ENCODE results near the gene PRIMA1. TPM values are rescaled to one million over a fixed set of nuclear protein-coding genes. Genes with fewer than 3 reads are reported as not detected.
A peak's percentile ranks its signal among the peaks of the same experiment; 100 is the strongest.

Gene PRIMA1
- total RNA-seq, 6 experiments from 2014 or later: 0.31 to 0.95 (median 0.43) TPM; not detected in 2

GRCh38 chr14:93753647-93754046 is 34.6 kb downstream of the PRIMA1 start:
- no peaks in the 10 kb centered on the region for H3K36me3 ChIP-seq
- TF ChIP-seq, protein P1, sequence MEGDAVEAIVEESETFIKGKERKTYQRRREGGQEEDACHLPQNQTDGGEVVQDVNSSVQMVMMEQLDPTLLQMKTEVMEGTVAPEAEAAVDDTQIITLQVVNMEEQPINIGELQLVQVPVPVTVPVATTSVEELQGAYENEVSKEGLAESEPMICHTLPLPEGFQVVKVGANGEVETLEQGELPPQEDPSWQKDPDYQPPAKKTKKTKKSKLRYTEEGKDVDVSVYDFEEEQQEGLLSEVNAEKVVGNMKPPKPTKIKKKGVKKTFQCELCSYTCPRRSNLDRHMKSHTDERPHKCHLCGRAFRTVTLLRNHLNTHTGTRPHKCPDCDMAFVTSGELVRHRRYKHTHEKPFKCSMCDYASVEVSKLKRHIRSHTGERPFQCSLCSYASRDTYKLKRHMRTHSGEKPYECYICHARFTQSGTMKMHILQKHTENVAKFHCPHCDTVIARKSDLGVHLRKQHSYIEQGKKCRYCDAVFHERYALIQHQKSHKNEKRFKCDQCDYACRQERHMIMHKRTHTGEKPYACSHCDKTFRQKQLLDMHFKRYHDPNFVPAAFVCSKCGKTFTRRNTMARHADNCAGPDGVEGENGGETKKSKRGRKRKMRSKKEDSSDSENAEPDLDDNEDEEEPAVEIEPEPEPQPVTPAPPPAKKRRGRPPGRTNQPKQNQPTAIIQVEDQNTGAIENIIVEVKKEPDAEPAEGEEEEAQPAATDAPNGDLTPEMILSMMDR (IDR thresholded peaks at IDR 0.05): no peak
- TF ChIP-seq POLR2A (IDR thresholded peaks at IDR 0.05): no peak
- no peak for DNase-seq
- no peaks in the 10 kb centered on the region for H3K27me3 ChIP-seq
- ATAC-seq: no peak
- WGBS (ENCODE audit: insufficient coverage, low coverage, low lambda C conversion rate, missing lambda C conversion rate): 81% methylated on average over 6 of the region's 8 CpGs
- no peak overlapping the region for H3K27ac ChIP-seq
- no peaks in the 10 kb centered on the region for H3K4me1 ChIP-seq
- H3K4me3 ChIP-seq: no peak overlapping the region
- intact Hi-C loops (cut with DNase I): no loop called here
- no peaks in the 10 kb centered on the region for H3K9me3 ChIP-seq

DNA sequence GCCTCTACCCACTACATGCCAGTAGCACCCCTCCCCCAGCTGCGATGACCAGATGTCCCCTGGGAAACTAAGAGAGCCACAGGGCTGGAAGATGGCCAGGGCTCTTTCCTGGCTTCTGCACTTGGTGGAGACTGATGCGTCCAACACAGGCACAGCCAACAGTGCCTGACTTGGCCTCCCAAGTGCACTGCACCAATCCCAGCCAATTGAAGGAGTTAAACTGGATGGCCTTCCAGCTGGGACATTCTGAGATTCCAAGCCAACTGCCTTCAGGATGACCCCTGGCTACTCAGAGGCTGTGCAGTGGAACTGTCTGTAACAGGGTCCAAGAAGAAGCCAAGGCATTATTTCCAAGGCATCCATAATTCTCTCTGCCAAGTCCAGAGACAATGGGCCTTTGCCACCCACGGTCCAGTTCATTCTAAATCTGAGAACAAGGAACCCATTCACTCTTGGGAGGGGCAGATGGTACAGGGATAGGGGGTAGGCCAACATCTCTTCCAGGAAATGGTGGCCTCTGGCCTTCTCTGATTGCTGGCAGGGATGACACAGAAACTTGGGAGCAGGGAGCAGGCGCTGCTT is 35.2 kb downstream of the PRIMA1 start:
- DNase-seq (no peak), ATAC-seq (peak in 1 of 4 donors; percentile 37)
- 0% methylated on average over 1 of the region's 4 CpGs for WGBS (ENCODE audit: insufficient coverage, low coverage, low lambda C conversion rate, missing lambda C conversion rate)
- Histone ChIP-seq H3K9me3 (no peaks in the 10 kb centered on the region), H3K4me3 (no peak overlapping the region), H3K36me3 (no peaks in the 10 kb centered on the region), H3K4me1 (no peaks in the 10 kb centered on the region), H3K27me3 (no peaks in the 10 kb centered on the region), H3K27ac (no peak overlapping the region)
- intact Hi-C loops (cut with DNase I): no loop called here
- TF ChIP-seq POLR2A (IDR thresholded peaks at IDR 0.05): no peak
- TF ChIP-seq, protein P1 (IDR thresholded peaks at IDR 0.05): no peak

GRCh38 chr14:93751946-93752655 is 36.2 kb downstream of the PRIMA1 start:
- no peaks in the 10 kb centered on the region for H3K27me3 ChIP-seq
- no peak for TF ChIP-seq POLR2A (IDR thresholded peaks at IDR 0.05)

DNA sequence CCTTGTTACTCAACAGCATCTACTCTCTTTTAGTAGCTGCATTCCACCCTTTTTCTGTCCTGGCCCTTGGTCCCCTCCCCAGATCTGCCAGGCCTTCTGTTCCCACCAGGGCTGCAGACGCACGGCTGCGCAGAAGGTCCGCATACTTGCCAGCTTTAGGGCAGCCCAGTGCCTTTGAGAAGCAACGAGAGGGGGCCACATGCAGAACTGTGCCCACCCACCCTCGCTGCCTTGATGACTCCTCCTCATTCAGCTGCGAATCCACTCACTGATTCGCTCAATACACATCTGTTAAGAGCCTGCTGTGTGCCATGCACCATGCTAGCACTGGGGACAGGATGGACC is 39.2 kb downstream of the PRIMA1 start:
- no CpG with 5 or more reads among the region's 8 CpGs for WGBS (ENCODE audit: insufficient coverage, low coverage, low lambda C conversion rate, missing lambda C conversion rate)
- DNase-seq: no peak

More at GRCh38 chr14:93751946-93752655, 36.2 kb downstream of the PRIMA1 start:
- H3K9me3 ChIP-seq: no peaks in the 10 kb centered on the region
- H3K27ac ChIP-seq: no peak overlapping the region
- H3K4me1 ChIP-seq: no peaks in the 10 kb centered on the region
- no peak overlapping the region for H3K4me3 ChIP-seq
- intact Hi-C loops (cut with DNase I): no loop called here
- no peak for DNase-seq
- WGBS (ENCODE audit: insufficient coverage, low coverage, low lambda C conversion rate, missing lambda C conversion rate): 38% methylated on average over 17 of the region's 19 CpGs
- ATAC-seq: no peak
- no peaks in the 10 kb centered on the region for H3K36me3 ChIP-seq

More for the DNA sequence above, 39.2 kb downstream of the PRIMA1 start:
- H3K27me3 ChIP-seq: no peaks in the 10 kb centered on the region
- TF ChIP-seq, protein P1 (IDR thresholded peaks at IDR 0.05): no peak
- no peak for TF ChIP-seq POLR2A (IDR thresholded peaks at IDR 0.05)
- H3K27ac ChIP-seq: no peak overlapping the region
- H3K9me3 ChIP-seq: no peaks in the 10 kb centered on the region
- H3K36me3 ChIP-seq: no peaks in the 10 kb centered on the region
- intact Hi-C loops (cut with DNase I): no loop called here
- H3K4me1 ChIP-seq: no peaks in the 10 kb centered on the region
- no peak for ATAC-seq
- no peak overlapping the region for H3K4me3 ChIP-seq
